Fibroblast of lung (primary cell): Measurements from ENCODE around the gene TAGLN2.

Experiments
- CTCF ChIP-seq, 2 donors: IDR thresholded peaks in 1 of 2; conservative IDR thresholded peaks in 1 of 2; 1 replicate in 1 of 2; 2 replicates in 1 of 2; pipeline ENCODE4 v1.5.1; 2011 to 2012; ENCODE audit warnings: low read length in 2 of 2, control low read depth in 1 of 2, inconsistent platforms in 1 of 2, low read depth in 1 of 2, mild to moderate bottlenecking in 1 of 2
- EZH2 ChIP-seq: IDR thresholded peaks from 2 replicates; pipeline ENCODE4 v1.5.1; 2012; ENCODE audit warnings: low read length, control low read depth, mild to moderate bottlenecking; ENCODE audit errors: missing control alignments

GRCh38 chr1:159906960-159907359 is 18.3 kb downstream of the TAGLN2 start:
- TF ChIP-seq CTCF (conservative IDR thresholded peaks at IDR 0.05 in 1 of 2, IDR thresholded peaks at IDR 0.05 in 1 of 2; ENCODE audit: low read depth in 1 of 2, low read length in 2 of 2) (no peak), EZH2 (no peak)
